ENCODE data around the gene EGF. TPM values are rescaled to one million over a fixed set of nuclear protein-coding genes. Genes with fewer than 3 reads are reported as not detected.
"Not testable (repeated sequence)": the region's sequence is repeated elsewhere in the genome, so short reads cannot be mapped to it uniquely, and the experiment has no call there.

The EGF gene
- total RNA-seq, 1 donor from 2014 or later, result 11.7 TPM

DNA sequence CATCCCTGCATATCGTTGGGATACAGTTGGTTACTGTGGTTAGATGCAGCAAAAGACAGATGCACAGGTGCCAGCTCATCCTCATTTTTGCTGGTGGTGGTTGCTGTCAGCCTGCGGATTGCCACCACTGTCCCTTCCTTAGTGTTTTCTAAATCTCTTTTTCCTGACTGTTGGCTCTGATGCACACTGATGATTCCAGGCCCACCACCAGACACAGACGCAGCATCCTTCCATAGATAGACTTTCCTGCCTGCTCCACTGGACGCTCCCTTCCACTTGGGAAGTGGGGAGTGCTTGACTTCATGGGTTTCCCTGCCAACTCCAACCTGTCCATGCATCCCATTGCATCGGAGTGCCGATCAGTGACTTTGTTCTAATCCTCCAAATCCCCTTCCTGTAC is 101.5 kb downstream of the EGF start:
- no peak for DNase-seq (ENCODE audit: low spot score)
- intact Hi-C loops (cut with DNase I), result no loop called here

DNA sequence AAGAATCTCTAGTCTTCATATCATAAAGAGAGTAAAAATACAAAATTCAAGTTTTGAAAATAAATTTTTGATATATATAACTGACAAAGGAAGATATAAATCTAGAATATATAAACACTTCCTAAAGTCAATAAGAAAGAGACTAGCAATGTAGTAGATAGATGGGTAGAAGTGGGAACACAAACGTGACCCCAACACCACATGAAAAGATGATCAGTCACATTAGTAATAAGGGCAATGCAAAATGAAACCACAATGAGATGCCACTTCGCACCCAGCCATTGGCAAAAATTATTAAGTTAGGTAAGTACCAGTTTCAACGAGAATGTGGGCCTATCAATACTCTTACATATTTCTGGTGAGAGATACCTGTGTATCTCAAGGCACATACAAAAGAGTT is 106.5 kb downstream of the EGF start:
- intact Hi-C loops (cut with DNase I), result no loop called here

DNA sequence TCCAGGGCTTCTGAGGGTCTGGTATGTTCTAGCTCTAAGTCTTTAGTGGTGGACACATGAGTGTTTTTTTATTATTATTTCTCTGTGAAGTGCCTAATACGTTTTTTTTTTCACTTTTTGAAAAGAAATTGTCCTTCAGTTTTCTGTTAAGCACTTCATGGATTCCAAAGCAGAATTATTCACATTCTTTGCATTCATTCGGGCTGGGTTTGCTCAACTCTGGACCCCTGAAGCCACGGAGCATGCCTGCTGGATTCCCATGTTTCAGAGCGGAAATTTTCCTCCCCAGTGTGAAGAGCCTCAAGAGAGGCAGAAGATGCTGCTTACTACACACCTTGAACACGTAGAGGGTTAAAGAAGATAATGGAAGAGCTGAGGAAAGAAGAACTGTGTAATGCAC is 107.5 kb downstream of the EGF start:
- intact Hi-C loops (cut with DNase I), result no loop called here
- DNase-seq (ENCODE audit: low spot score), result no peak

More for the DNA sequence above, 106.5 kb downstream of the EGF start:
- DNase-seq (ENCODE audit: low spot score), result no peak

DNA sequence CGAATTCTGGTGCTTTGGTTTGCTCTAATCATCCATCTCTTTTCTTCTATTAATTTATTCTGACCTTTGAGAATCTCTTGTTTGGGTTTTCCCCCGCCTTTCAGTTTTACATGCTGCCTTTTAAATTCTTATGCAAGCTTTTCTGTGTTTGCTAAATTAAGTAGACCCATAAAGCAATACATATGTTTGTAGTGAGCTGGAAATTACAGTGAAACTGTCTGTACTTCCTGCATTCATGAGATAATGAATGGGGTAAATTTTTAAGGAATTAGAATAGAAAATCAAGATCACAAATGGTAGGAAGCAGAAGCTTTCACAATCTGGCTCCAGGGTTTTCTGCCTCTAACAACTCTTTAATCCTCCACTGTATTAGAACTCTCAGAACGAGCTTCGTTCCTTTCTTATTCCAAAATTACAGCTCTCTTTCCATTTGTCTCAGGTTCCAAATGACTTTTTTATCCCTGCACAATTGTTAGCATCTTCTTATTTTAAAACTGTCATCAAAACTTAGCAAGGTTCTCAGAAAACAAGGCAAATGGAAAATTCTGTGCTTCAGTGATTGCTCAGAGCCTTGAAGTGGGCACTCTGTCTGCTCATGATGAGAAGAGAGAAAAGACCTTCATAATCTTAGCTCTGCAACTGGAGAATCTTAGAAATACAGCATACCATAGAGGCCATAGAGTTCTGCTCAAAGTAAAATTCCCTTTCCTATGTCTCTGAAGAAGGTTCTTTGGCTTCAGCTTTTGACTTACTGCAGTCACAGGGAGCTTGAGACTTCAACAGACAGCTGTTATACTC is 108.2 kb downstream of the EGF start:
- intact Hi-C loops (cut with DNase I), result no loop called here
- DNase-seq (ENCODE audit: low spot score), result no peak

DNA sequence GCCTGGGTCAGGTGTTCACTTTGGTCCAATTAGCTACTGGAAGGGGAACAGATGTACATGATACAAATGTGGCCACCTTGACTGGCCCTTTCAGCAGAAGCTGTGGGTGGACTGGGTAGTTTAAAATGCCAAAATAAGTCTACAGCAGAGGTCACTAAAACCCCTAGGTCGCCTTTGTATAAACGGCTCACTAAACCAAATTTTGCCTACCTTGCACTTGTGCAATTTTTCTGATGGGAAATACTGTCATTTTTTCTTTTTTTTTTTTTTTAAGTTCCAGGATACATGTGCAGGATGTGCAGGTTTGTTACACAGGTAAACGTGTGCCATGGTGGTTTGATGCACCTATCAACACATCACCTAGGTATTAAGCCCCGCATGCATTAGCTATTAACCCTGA is 109.8 kb downstream of the EGF start:
- intact Hi-C loops (cut with DNase I), result no loop called here
- no peak for DNase-seq (ENCODE audit: low spot score)

DNA sequence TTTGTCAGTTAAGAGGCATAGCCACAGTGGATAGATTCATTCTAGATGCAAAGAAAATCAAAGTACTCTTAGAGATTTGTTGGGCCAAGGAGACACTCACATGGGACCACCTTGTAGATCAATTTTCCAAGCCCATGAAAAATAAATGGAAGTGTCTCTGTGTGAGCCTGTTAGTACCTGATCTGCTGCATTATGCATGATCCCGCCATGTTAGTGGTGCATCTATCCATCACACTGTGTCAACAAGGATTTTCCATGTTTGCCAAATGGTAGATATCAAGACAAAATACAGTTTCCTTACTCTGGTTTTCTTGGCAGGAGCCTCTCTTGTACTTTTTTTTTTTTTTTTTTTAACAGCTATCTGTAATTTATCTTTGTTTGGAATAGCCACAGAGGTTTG is 112.4 kb downstream of the EGF start:
- DNase-seq (ENCODE audit: low spot score), result no peak
- intact Hi-C loops (cut with DNase I), result no loop called here

DNA sequence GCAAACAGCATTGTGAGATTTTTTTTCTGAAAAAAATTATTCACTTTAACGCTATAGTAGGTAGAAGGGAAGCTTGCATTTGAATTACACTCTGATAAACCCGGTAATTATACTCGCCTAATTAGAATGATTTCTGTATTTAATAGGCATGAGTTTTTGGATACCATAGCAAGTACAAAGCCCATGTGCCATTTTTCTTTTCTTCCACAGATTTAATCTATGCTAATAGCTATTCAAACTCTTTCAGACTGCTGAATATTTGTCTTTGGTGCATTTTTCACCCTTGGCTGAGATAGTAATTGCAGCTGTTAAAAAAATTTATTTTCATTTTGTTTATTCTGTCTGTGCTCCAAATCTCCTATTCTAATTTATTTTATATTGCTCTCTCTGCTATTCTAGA is 113.0 kb downstream of the EGF start:
- intact Hi-C loops (cut with DNase I), result no loop called here
- DNase-seq (ENCODE audit: low spot score), result no peak

DNA sequence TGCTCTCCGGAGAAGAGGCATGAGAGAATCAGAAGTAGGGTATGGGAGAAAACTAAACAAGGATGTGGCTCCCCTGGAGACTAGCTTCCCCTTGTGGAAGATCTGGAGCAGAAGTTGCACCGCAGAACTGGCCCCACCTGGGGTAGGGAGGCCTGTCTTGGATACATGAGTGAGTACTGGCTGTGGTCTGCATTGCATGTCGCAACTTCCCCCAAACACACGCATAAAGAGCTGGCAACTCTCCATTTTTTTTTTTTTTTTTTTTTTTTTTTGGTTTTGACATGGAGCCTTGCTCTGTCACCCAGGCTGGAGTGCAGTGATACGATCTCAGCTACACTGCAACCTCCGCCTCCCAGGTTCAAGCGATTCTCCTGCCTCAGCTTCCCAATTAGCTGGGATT is 119.9 kb downstream of the EGF start:
- no peak for DNase-seq (ENCODE audit: low spot score)
- intact Hi-C loops (cut with DNase I), result no loop called here

DNA sequence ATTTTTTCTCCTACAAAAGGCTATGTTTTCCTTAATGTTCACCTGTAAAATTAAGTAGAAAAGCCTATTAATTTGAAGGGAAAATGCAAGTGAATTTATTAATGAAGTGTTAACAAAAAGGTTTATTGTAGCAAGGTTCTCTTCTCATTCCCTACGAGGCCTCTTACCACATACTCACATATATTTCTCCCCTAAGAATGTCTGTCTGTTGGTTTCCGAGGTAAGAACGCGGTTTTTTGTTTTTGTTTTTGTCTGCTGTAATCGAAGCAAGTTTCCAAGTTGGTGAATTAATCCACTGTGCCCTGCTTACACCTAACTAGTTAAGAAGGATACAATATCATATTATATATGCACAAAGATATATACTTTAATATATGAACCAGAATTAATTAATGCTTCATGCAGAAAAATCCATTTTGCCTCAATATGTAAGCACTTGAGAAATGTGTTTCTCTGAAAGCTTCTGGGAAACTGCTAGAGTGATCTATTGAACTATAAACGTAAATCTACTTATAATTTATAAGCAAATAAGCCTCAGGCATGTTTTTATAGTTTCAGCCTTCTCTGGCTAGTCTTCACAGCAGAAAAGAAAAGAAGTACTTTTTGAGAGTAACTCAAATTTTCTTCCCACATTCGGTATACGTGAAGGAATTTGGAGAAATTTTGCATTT is 120.8 kb downstream of the EGF start:
- intact Hi-C loops (cut with DNase I), result no loop called here
- no peak for DNase-seq (ENCODE audit: low spot score)

DNA sequence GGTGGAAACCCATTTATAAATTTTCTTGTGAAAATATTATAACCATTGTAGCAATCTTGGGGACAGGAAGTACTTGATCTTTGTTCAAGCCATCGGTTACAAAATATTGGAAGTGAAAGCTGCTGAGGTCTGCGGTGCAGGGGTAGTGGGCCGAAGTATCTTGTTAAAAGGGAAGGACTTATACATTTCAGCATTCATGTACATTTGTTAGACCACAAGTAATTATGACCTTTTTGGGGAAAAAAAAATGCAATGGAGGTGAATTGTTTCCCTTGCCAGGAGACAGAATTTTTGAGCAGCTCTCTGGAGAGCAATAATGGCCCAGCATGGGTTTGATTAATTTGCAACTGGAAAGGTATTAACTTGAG is 121.3 kb downstream of the EGF start:
- intact Hi-C loops (cut with DNase I), result no loop called here
- no peak for DNase-seq (ENCODE audit: low spot score)

DNA sequence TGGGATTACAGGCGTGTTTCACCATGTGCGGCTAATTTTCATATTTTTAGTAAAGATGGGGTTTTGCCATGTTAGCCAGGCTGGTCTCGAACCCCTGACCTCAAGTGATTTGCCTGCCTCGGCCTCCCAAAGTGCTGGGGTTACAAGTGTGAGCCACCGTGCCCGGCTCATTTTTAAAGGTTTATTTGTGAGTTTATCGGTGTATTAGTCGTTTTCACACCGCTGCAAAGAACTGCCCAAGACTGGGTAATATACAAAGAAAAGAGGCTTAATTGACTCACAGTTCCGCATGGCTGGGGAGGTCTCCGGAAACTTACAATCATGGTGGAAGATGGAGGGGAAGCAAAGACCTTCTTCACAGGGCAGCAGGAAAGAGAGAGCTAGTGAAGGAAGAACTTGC is 126.5 kb downstream of the EGF start:
- DNase-seq (ENCODE audit: low spot score); intact Hi-C loops (cut with DNase I): not testable (repeated sequence)

DNA sequence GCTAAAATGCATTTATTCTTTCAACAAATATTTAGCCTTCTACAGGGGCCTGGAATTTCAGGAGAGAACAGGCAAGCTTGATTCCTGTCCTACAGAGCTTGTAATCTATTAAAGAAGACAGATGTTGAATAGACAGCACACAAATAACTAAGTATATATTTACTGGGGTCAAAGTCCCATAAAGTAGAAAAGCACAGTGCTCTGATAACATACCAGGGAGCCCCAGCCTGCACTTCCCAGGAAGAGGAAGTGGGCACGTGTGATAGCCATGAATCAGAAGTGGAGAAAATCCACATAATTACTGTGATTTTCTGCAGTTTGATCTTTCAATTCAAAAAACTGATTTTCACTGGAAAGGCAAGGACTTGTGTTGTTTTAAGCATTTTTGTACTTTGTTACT is 129.1 kb downstream of the EGF start:
- intact Hi-C loops (cut with DNase I), result no loop called here

DNA sequence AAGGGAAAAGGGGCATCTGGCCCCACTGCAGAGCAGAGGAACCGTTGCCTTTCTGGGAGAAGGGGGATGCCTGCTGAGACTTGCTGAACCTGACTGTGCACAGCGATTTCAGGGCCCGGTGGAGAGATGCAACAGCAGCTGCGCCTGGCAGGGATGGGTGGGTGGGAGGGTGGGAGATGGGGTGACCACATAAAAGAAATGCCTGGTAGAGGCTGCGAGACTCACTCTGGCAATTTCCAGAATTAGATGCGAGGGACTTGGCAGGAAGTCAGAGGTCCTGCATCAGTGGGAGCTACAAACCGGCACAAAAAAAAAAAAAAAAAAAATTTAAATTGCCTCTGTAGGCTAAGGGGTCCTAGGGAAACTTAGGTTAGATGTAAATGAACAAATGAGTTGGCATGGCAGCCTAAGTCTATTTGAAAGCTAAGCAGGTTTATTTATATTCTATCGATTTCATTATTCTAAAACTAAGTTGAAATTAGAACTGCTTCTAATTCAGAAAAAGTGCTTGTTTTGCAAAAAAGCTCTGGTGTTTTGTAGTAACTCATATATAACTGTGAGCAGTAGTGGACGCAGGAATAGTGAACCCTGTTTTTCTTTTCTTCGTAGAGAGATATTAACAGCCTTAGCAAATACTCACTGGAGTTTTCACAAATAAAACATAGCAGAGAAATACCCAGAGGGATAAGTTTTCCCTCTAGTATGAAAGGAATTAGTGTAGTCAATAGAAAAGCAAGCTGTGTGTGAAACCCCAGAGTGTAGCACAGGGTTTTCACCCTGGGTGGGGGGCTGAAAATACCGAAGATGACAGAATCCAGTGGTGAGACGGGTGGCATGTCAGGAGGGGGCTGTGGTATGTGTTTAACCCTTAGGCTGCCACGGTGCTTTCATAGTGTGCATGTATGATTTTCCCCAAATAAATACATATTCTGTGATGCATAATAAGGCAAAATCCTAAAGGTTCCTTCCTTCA is 130.1 kb downstream of the EGF start:
- DNase-seq (ENCODE audit: low spot score), result no peak
- intact Hi-C loops (cut with DNase I), result no loop called here

More for the DNA sequence above, 129.1 kb downstream of the EGF start:
- no peak for DNase-seq (ENCODE audit: low spot score)

DNA sequence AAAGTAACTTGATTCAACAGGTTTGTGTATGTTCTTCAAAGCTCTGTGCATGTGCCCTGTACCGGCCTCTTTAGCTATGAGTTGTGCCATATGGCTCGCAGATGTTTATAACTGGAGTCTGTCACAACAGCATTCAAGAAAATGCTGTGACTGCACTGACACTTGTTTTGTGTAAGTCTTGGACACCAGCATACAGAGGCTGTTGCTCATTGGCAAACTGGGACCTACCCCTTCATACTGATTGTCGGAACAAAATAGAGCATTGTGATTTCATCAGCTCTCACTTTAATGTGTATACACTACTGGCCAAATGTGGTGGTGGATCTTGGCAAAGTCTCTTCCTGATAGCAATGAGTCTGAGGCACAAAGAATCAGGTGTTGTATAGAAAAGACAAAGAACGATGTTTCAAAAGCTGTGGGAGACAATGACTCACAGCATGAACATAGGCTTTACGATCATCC is 133.9 kb downstream of the EGF start:
- intact Hi-C loops (cut with DNase I), result no loop called here
- no peak for DNase-seq (ENCODE audit: low spot score)

DNA sequence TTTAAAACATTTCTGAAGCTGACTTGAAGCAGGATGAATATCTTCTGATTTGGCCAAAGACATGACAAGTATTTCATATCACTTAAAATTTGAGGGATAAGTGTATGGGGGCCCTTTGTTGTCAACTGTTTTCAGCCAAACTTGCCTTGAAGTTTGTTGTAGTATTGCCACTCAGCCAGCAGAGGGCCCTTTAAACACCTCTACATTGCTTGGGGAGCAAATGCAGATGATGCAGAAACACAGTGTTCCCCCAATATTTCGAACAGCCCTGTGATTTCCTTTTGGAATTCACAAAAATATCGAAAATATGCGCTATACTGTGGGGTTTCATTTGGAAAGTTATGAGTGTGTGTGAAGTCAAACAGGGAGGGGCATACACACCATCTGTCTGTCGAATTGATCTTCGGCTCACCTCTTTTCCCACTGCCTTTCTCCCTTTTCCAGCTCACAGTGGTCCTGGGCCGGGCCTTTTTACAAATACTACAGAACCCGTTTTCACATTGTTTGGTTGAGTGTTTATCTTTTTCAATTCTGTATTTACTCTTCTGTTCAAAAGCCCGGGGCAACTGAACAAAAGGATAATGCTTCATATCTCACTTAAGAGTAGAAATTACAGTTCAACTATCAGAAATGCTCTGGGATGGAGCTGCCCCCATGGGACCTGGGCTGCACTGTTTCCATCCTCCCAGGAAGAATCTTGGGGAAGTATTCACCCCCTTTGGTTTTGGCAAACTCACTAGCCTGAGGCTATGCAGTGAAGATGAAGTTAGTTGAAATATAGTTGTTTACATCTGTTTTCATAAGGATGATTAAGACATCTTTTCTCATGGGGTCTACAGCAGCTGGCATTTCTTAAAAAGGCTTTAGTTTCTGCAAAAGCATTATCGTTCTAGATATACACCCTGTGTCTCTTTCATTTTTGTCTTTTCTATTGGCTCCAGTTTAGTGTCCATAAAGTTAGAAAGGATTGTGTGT is 137.6 kb downstream of the EGF start:
- intact Hi-C loops (cut with DNase I), result loop anchor here (1.0 to 5.0 kb wide), 2 partner anchors 147 to 160 kb away; partner anchors contain the start of gene ELOVL6
- DNase-seq (ENCODE audit: low spot score), result no peak

DNA sequence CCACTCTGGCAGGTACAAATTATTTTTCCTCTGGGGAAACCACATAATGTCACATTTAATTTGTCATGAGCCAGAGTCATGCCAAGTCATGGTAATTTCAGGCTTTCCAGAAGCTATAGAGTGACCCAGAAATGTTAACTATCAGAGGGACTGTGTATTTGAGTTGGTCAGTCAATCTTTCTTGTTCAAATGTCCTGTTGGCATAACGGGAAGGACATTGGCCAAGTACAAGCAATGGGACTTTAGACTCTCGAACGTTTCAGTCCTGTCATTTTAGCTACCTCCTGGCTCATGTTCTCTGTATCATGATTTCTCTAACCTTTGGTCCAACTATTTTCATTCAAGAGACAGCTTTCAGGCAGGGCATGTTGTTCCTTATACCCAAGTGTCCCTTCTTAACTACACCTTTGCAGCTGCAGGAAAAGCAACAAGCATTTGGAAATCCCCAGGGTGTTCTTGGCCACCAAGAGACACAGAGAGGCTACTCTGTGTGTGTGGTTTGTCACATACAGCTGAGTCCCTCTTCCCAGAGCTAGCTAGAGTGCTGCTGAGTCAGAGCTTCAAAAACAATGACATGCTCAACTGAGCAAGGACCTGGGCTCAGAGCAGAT is 142.6 kb downstream of the EGF start:
- intact Hi-C loops (cut with DNase I), result no loop called here
- DNase-seq (ENCODE audit: low spot score), result no peak

DNA sequence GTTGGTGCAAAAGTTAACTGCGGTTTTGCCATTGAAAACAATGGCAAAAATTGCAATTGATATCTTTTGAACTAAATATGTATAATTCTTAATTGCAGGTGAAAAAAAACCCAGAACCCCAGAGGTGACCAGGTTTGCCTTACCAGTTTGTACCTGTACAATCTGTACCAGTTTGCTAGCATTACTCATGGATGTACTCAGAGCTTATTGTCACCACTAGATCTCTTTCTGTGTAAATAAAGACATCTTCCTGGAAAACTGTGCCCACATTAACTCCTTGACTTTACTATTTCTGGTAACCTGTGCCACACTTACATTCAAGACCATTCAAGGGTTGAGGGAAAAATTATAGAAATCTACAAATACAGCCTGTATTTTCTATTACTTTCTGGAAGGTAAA is 146.0 kb downstream of the EGF start:
- intact Hi-C loops (cut with DNase I), result no loop called here
- no peak for DNase-seq (ENCODE audit: low spot score)

DNA sequence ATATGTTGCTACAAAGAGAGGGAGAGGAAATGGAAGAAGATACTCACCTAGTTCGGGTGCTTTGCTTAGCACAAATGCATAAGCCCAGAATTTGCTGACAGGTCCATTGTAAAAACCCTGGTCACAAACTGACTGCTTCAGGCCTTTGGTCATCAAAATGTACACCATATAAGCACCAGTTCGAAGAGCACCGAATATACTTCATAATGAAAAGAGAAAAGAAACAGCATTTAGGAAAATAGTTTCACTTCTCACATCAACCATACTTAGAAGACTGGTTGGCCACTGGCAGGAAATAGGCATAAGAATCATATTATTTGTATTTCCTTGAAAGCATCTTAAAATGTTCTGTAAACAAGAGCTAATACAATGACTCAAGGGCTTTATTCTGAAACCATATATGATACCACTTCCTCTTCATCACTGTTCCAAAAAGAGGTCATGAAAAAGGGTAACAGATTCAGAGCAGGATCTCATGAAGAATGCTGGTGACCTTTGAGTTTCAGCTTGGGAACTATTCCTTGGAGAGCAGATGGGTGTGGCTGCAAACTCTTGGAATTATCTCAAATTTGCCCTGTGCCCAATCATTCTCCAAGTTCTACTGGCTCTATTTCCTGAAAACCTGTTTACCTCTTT is 147.0 kb downstream of the EGF start:
- intact Hi-C loops (cut with DNase I), result no loop called here
- no peak for DNase-seq (ENCODE audit: low spot score)
